ENCODE results near the gene CLEC2L. TPM values are rescaled to one million over a fixed set of nuclear protein-coding genes. Genes with fewer than 3 reads are reported as not detected.
A peak's percentile ranks its signal among the peaks of the same experiment; 100 is the strongest.

Gene CLEC2L
- total and polyA plus RNA-seq, 2 of the 13 experiments (the other 11 are each of a cell fraction or from before 2014, with no cell fraction given), result 0.20 to 0.25 TPM

DNA sequence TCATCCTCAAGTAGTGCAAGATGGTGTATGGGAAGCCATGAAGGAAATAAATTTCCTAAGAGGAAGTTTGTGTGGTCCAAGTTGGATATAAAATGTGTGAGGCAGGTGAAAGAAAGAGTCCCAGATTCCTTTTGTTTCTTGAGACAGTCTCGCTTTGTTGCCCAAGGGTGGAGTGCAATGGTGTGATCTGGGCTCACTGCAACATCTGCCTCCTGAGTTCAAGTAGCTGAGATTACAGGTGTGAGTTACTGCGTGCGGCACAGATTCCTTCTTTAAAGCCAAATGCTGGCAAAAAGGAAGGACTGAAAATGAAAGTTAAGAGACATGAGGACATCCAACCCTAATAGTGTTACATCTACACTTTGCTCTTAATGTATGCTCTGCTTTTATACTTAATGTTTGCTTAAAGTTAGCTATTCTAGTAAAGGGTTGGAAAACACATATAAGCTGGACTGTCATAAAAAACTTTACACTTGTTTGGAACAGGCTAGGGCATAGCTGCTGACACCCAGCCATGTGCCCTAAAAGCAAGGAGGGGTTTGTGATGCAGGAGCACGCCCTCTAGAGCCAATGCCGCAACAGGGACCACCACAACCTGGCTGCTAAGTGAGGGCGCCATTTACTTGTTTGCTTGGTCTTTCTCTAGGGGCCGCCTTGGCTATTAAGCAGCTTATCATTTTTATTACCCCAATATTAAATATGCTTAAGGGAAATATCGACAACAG lies 34.5 kb downstream of the CLEC2L start (continued):
- TF ChIP-seq, protein P1, sequence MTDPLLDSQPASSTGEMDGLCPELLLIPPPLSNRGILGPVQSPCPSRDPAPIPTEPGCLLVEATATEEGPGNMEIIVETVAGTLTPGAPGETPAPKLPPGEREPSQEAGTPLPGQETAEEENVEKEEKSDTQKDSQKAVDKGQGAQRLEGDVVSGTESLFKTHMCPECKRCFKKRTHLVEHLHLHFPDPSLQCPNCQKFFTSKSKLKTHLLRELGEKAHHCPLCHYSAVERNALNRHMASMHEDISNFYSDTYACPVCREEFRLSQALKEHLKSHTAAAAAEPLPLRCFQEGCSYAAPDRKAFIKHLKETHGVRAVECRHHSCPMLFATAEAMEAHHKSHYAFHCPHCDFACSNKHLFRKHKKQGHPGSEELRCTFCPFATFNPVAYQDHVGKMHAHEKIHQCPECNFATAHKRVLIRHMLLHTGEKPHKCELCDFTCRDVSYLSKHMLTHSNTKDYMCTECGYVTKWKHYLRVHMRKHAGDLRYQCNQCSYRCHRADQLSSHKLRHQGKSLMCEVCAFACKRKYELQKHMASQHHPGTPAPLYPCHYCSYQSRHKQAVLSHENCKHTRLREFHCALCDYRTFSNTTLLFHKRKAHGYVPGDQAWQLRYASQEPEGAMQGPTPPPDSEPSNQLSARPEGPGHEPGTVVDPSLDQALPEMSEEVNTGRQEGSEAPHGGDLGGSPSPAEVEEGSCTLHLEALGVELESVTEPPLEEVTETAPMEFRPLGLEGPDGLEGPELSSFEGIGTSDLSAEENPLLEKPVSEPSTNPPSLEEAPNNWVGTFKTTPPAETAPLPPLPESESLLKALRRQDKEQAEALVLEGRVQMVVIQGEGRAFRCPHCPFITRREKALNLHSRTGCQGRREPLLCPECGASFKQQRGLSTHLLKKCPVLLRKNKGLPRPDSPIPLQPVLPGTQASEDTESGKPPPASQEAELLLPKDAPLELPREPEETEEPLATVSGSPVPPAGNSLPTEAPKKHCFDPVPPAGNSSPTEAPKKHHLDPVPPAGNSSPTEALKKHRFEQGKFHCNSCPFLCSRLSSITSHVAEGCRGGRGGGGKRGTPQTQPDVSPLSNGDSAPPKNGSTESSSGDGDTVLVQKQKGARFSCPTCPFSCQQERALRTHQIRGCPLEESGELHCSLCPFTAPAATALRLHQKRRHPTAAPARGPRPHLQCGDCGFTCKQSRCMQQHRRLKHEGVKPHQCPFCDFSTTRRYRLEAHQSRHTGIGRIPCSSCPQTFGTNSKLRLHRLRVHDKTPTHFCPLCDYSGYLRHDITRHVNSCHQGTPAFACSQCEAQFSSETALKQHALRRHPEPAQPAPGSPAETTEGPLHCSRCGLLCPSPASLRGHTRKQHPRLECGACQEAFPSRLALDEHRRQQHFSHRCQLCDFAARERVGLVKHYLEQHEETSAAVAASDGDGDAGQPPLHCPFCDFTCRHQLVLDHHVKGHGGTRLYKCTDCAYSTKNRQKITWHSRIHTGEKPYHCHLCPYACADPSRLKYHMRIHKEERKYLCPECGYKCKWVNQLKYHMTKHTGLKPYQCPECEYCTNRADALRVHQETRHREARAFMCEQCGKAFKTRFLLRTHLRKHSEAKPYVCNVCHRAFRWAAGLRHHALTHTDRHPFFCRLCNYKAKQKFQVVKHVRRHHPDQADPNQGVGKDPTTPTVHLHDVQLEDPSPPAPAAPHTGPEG (CRISPR knock-in tag; IDR thresholded peaks at IDR 0.05), result no peak
- TF ChIP-seq U2AF1 (optimal IDR thresholded peaks at IDR 0.05; ENCODE audit: low read depth, low read length), result no peak
- TF ChIP-seq MTA1 (CRISPR knock-in tag; IDR thresholded peaks at IDR 0.05; ENCODE audit: borderline replicate concordance), result no peak
- TF ChIP-seq, protein P2, sequence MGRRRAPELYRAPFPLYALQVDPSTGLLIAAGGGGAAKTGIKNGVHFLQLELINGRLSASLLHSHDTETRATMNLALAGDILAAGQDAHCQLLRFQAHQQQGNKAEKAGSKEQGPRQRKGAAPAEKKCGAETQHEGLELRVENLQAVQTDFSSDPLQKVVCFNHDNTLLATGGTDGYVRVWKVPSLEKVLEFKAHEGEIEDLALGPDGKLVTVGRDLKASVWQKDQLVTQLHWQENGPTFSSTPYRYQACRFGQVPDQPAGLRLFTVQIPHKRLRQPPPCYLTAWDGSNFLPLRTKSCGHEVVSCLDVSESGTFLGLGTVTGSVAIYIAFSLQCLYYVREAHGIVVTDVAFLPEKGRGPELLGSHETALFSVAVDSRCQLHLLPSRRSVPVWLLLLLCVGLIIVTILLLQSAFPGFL (CRISPR knock-in tag; IDR thresholded peaks at IDR 0.05), result no peak
- no peak for TF ChIP-seq HOXA3 (CRISPR knock-in tag; IDR thresholded peaks at IDR 0.05)
- TF ChIP-seq STAG1 (CRISPR knock-in tag; IDR thresholded peaks at IDR 0.05), result peak; percentile 7; the same call in 1 of the 2 replicates
- TF ChIP-seq, protein P3, sequence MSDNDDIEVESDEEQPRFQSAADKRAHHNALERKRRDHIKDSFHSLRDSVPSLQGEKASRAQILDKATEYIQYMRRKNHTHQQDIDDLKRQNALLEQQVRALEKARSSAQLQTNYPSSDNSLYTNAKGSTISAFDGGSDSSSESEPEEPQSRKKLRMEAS (IDR thresholded peaks at IDR 0.05), result 0 out of 2 replicates have a peak, but pooled peaks have one; percentile 15
- no peak for TF ChIP-seq ZNF747 (CRISPR knock-in tag; IDR thresholded peaks at IDR 0.05; ENCODE audit: borderline replicate concordance)

All from HepG2 (cell line).